ENCODE results near the gene C1orf210.

The C1orf210 gene

DNA sequence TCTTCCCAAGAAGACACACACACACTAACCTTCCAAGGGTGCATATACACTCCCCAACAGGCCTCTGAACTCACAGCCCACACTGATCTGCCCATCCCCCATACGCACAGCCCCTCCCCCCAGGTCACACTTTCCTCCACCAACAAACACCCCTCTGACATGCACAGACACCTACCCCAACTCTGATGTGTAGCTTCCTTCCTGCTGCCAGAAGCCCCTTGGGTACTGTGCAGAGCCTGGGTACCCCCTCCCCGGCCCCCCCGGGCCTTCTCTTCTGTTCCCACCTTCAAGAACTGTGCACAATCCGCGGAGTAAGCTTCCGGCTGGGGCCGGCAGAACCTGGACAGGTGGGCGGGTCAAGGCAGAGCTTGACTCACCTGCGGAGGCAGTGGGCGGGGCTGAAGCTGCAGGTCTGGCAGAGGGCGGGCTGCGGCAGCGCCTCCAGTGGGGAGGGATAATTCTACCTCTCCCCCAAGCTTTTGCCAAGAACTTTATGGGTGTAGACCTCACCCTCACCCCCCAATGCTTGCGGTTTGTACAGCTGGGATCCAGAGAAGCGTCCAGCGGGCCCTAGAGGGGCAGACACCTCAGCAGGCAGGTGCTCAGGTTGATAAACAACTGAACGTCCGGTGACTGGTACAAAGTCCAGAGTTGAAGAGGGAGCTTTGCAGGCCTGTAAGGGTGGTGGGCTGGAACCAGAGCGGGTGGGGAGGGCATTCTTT is at the start of gene C1orf210:
Gene C1orf210, minus strand, starts transcription at position 313 of the 722 bp plus-strand sequence. CDS start 2,311 bp downstream, outside the sequence.
- no peak for DNase-seq

GRCh38 chr1:43334453-43335205 is 49.2 kb upstream of the C1orf210 start:
- no peak for DNase-seq

GRCh38 chr1:43331688-43332087 is 46.3 kb upstream of the C1orf210 start:
- DNase-seq: no peak

- peak; percentile 80 for DNase-seq
Observed at GRCh38 chr1:43329995-43330751, 44.8 kb upstream of the C1orf210 start.

DNA sequence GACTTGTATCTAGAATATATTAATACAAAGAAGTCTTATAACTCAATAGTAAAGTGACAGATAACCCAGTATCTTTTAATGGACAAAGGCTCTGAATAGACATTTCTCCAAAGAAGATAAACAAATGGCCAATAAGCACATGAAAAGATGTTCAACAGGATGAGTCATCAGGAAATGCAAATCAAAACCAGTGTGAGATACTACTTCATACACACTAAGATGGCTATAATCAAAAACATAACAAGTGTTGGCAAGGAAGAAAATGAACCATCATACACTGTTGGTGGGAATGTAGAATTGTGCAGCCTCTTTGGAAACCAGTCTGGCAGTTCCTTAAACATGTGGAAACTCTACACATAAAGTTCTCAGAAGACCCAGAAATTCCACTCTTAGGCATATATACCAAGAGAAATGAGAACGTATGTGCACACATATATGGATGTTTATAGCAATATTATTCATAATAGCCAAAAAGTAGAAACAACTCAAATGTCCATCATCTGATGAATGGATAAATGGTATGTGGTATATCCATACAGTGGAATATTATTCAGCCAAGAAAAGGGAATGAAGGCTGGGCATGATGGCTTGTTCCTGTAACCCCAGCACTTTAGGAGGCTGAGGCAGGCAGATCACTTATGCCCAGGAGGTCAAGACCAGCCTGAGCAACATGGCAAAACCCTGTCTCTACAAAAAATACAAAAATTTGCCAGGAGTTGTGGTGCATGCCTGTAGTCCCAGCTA is 42.3 kb upstream of the C1orf210 start:
- no peak for DNase-seq

DNA sequence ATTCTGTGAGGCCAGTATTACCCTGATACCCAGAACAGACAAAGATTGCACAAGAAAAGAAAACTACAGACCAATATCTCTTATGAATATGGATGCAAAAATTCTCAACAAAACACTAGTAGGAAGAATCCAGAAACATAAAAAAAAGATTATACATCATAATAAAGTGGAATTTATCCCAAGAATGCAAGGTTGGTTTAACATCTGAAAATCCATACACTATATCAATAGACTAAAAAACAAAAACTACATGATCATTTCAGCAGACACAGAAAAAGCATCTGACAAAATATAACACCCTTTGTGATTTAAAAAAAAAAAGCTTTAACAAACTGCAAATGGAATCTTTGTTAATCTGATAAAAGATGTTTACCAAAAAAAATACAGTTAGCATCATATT is 40.0 kb upstream of the C1orf210 start:
- DNase-seq: no peak

- DNase-seq: no peak
Observed at GRCh38 chr1:43324810-43325209, 39.4 kb upstream of the C1orf210 start.

- DNase-seq: no peak
Observed at GRCh38 chr1:43322506-43322905, 37.1 kb upstream of the C1orf210 start.

DNA sequence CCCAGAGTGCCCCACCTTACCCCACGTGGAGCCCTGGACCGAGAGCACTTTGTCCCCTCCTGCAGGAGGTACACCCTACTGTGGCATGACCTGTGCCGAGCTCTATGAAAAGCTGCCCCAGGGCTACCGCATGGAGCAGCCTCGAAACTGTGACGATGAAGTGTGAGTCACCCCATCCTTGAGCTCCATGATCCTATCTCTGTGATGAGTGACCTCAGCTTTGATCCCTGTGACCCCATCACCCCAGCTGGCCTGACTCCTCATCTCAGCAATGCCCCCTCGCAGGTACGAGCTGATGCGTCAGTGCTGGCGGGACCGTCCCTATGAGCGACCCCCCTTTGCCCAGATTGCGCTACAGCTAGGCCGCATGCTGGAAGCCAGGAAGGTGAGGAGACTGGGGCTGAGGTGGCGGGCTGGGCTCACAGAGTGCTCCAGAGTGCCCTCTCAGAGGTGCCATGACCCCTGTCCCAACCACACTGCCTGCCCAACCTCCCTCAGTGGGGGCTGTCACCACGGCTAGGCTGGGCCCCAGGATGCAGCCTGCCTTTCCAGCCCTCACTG is 36.0 kb upstream of the C1orf210 start:
- no peak for DNase-seq

DNA sequence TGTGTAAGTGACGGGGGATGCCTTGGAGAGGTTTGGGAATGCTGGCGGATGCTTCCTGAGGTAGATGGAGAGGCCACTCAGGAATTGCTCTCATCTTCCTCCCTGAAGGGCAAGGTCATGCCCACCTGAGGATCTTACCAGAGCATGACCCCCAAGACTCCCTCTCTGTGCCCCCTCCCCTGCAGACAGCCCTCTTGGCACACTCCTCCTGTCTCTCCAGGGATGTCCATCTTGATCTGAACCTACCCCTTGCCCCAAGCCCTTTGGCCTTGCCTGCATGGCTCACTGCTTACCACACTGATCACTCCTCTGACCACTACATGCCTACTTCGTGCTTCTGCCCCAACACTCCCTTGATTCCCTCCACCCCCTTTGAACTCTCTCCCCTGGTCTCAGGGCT is 34.4 kb upstream of the C1orf210 start:
- DNase-seq: no peak

DNA sequence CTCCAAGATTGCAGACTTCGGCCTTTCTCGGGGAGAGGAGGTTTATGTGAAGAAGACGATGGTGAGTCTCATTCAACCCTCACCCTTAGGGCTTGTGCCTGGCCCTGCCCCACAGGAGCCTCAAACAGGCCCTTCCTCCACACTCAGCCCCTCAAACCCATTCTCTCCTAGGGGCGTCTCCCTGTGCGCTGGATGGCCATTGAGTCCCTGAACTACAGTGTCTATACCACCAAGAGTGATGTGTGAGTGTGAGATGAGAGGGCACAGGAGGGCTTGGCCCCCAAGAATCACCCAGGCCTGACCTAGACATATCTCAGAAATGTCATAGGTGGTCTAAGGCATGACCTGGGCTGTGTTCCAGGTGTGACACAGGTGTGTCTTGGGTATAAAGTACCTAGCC is 33.9 kb upstream of the C1orf210 start:
- DNase-seq: no peak

GRCh38 chr1:43318831-43319230 is 33.5 kb upstream of the C1orf210 start:
- DNase-seq: no peak

DNA sequence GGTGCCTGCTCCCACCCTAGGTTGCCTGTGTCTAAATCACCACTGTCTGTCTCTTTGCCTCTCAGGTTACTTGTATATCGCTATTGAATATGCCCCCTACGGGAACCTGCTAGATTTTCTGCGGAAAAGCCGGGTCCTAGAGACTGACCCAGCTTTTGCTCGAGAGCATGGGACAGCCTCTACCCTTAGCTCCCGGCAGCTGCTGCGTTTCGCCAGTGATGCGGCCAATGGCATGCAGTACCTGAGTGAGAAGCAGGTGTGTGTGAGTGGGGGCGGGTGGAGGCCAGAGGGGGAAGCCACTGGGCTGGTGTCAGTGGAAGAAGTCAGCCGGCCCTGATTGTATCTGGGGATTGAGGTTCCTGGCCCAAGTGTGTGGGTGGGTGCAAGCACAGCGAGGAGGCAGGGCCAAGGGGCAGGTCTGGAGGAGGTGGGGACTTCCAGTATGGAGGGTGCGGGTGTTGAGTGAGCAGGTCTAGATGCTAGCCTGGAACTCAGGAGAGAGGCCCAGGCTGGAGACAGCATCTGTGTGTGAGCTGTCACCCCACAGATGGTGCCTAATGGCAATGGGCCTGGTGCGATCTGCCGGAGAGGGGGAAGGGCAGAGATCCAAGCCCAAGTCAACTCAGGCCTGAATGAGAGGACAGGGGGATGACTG is 32.6 kb upstream of the C1orf210 start:
- no peak for DNase-seq

- DNase-seq: no peak
Observed at GRCh38 chr1:43316738-43317520, 31.5 kb upstream of the C1orf210 start.

- DNase-seq: no peak
Observed at GRCh38 chr1:43315963-43316737, 30.8 kb upstream of the C1orf210 start.

DNA sequence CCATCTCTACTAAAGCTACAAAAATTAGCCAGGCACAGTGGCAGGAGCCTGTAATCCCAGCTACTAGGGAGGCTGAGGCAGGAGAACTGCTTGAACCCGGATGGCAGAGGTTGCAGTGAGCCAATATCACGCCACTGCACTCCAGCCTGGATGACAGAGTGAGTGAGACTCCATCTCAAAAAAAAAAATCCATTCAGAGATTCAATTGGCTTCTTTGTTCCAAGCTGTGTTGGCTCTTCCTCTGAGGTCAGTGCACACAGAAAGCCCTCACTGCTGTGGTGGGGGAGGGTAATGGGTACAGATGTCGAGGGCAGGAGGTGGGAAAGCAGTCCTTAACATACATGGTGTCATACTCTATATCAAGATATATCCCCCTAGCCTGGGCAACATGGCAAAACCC is 30.1 kb upstream of the C1orf210 start:
- DNase-seq: no peak

DNA sequence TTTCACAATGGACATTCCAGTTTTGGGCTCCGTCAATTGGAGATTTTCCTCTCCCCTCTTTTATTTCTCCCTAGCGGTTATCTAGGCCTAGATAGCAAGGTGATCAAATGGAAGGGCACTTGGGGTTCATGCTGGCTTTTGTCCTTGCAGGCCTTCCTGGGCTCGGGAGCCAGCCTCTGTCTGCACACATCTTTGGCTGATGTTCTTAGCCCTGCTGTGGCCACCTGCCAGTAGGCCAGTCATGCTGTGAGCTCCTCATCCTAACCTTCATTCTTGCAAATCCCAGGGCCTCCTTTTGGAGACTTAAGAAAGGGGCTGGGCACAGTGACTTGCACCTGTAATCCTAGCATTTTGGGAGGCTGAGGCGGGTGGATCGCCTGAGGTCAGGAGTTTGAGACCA is 28.9 kb upstream of the C1orf210 start:
- no peak for DNase-seq

- no peak for DNase-seq
Observed at GRCh38 chr1:43313771-43314170, 28.4 kb upstream of the C1orf210 start.

GRCh38 chr1:43312663-43313515 is 27.5 kb upstream of the C1orf210 start:
- no peak for DNase-seq

Data from activated CD8-positive, alpha-beta memory T cell treated with anti-CD3 and anti-CD28 coated beads for 24 hours (primary cell).